Neural cell (in vitro differentiated cells): ENCODE data around the gene LY6G6F. TPM values are rescaled to one million over a fixed set of nuclear protein-coding genes. Genes with fewer than 3 reads are reported as not detected.

ENCODE experiments used
- H2AFZ ChIP-seq: fragments of 200-600, 300-800 bp; sonication (generic), shearing (Covaris generic); 2 replicates; pipeline ENCODE4 v1.6.0; 2014; ENCODE audit warnings: low read depth, mild to moderate bottlenecking, antibody characterized with exemption, low read length, moderate library complexity
- H3F3A ChIP-seq: fragments of 200-600 bp; shearing (Covaris generic); 2 replicates; pipeline ENCODE4 v1.6.1; 2016; ENCODE audit warnings: mild to moderate bottlenecking, moderate library complexity, mixed read lengths, antibody characterized with exemption, low read length; ENCODE audit not compliant: insufficient read depth, poor library complexity, severe bottlenecking
- H3K27ac ChIP-seq: fragments of 200-600, 300-800 bp; sonication (generic), shearing (Covaris generic); 2 replicates; pipeline ENCODE4 v1.5.1; 2014; ENCODE audit warnings: mild to moderate bottlenecking, low read length, moderate library complexity
- H3K27me3 ChIP-seq: fragments of 300-800, 200-600 bp; sonication (generic), shearing (Covaris generic); 2 replicates; pipeline ENCODE4 v1.6.0; 2014; ENCODE audit warnings: mild to moderate bottlenecking, low read depth, low read length, moderate library complexity; ENCODE audit not compliant: insufficient read depth
- H3K36me3 ChIP-seq: fragments of 300-800, 200-600 bp; sonication (generic), shearing (Covaris generic); 2 replicates; pipeline ENCODE4 v1.5.1; 2014; ENCODE audit warnings: mild to moderate bottlenecking, antibody characterized with exemption, low read length, moderate library complexity; ENCODE audit not compliant: insufficient read depth
- H3K4me2 ChIP-seq: fragments of 300-800, 200-600 bp; sonication (generic), shearing (Covaris generic); 2 replicates; pipeline ENCODE4 v1.6.0; 2014; ENCODE audit warnings: mild to moderate bottlenecking, low read length
- H3K4me3 ChIP-seq: fragments of 300-800, 200-600 bp; sonication (generic), shearing (Covaris generic); 2 replicates; pipeline ENCODE4 v1.5.1; 2014; ENCODE audit warnings: mild to moderate bottlenecking, low read length, moderate library complexity
- H3K79me2 ChIP-seq: fragments of 200-600 bp; shearing (Covaris generic); replicated peaks from 2 replicates; pipeline ENCODE4 v1.6.0; 2014; ENCODE audit warnings: mild to moderate bottlenecking, low read length, moderate library complexity; ENCODE audit not compliant: insufficient read depth
- H3K9ac ChIP-seq: fragments of 300-800, 200-600 bp; sonication (generic), shearing (Covaris generic); 2 replicates; pipeline ENCODE4 v1.6.1; 2016; ENCODE audit warnings: mild to moderate bottlenecking, low read length, mixed read lengths
- H3K9me2 ChIP-seq: fragments of 200-600 bp; shearing (Covaris generic); 2 replicates; pipeline ENCODE4 v1.6.1; 2016; ENCODE audit warnings: mild to moderate bottlenecking, low read length, mixed read lengths; ENCODE audit not compliant: insufficient read depth
- H3K9me3 ChIP-seq: fragments of 200-600, 300-800 bp; sonication (generic), shearing (Covaris generic); 2 replicates; pipeline ENCODE4 v1.6.1; 2016; ENCODE audit warnings: mild to moderate bottlenecking, mixed run types, low read length, moderate library complexity, mixed read lengths
- H4K20me1 ChIP-seq: fragments of 200-600 bp; shearing (Covaris generic); 2 replicates; pipeline ENCODE4 v1.6.1; 2016; ENCODE audit warnings: mild to moderate bottlenecking, mixed run types; ENCODE audit not compliant: insufficient read depth
- CTCF ChIP-seq: fragments of 450-650 bp; IDR thresholded peaks from 2 replicates; pipeline ENCODE4 v1.5.1; 2014; ENCODE audit warnings: antibody characterized with exemption, mild to moderate bottlenecking, moderate library complexity; ENCODE audit not compliant: poor library complexity, severe bottlenecking
- EP300 ChIP-seq: fragments of 450-650 bp; conservative IDR thresholded peaks from 2 replicates; pipeline ENCODE4 v1.6.1; 2014; ENCODE audit warnings: antibody characterized with exemption, mild to moderate bottlenecking, moderate library complexity; ENCODE audit not compliant: poor library complexity, severe bottlenecking
- EZH2 ChIP-seq: fragments of 200-600, 300-800 bp; shearing (Covaris generic), sonication (generic); IDR thresholded peaks from 2 replicates; pipeline ENCODE4 v1.6.1; 2014; ENCODE audit warnings: antibody characterized with exemption, low read length, borderline replicate concordance, mild to moderate bottlenecking; ENCODE audit not compliant: insufficient read depth, poor library complexity, severe bottlenecking
- MXI1 ChIP-seq: fragments of 450-650 bp; conservative IDR thresholded peaks from 2 replicates; pipeline ENCODE4 v1.6.1; 2014; ENCODE audit warnings: antibody characterized with exemption, mild to moderate bottlenecking; ENCODE audit not compliant: poor library complexity, severe bottlenecking
- POLR2AphosphoS5 ChIP-seq: IDR thresholded peaks from 2 replicates; pipeline ENCODE4 v1.6.1; 2012
- RAD21 ChIP-seq: fragments of 450-650 bp; conservative IDR thresholded peaks from 2 replicates; pipeline ENCODE4 v1.6.1; 2014; ENCODE audit warnings: antibody characterized with exemption, mild to moderate bottlenecking, moderate library complexity
- REST ChIP-seq: IDR thresholded peaks from 2 replicates; pipeline ENCODE4 v1.6.1; 2012; ENCODE audit warnings: borderline replicate concordance
- SMC3 ChIP-seq: fragments of 450-650 bp; conservative IDR thresholded peaks from 2 replicates; pipeline ENCODE4 v1.6.1; 2014; ENCODE audit warnings: antibody characterized with exemption, mild to moderate bottlenecking, moderate library complexity; ENCODE audit not compliant: poor library complexity
- TAF1 ChIP-seq: IDR thresholded peaks from 2 replicates; pipeline ENCODE4 v1.6.1; 2012; ENCODE audit warnings: low read depth
- polyA plus RNA-seq: library from polyadenylated mRNA; depleted of rRNA; stranded (reverse); fragments of >200 nt; gene quantifications from 2 replicates; pipeline ENCODE4 v1.2.3, GENCODE V29; 2014

LY6G6F gene
- polyA plus RNA-seq, 1 donor from 2014 or later: not detected

- H3K9me3 ChIP-seq: no peaks in the 10 kb centered on the region
- no peak overlapping the region for H3K9ac ChIP-seq
- no peaks in the 10 kb centered on the region for H3K36me3 ChIP-seq
Observed at GRCh38 chr6:31737315-31737990, 30.8 kb downstream of the LY6G6F start.

More at GRCh38 chr6:31737315-31737990, 30.8 kb downstream of the LY6G6F start:
- Histone ChIP-seq H3K9me2 (no peaks in the 10 kb centered on the region), H3F3A (no peaks in the 10 kb centered on the region), H3K27ac (no peak overlapping the region), H3K79me2 (no peaks in the 10 kb centered on the region), H3K4me3 (no peak overlapping the region), H3K4me2 (no peak overlapping the region), H4K20me1 (no peaks in the 10 kb centered on the region), H2AFZ (no peak overlapping the region), H3K27me3 (no peaks in the 10 kb centered on the region)
- TF ChIP-seq RAD21 (no peak), EZH2 (no peak), REST (no peak), TAF1 (no peak), EP300 (no peak), MXI1 (no peak), CTCF (no peak), SMC3 (no peak), POLR2AphosphoS5 (no peak)
